Liver (tissue), 3 donors: Measurements from ENCODE around the gene DMD.

Source experiments
- GABPA ChIP-seq, 2 donors: IDR thresholded peaks in 1 of 2; conservative IDR thresholded peaks in 1 of 2; 2 replicates each; pipeline ENCODE4 v1.6.1; 2016; ENCODE audit warnings: antibody characterized with exemption in 2 of 2, mild to moderate bottlenecking in 1 of 2, moderate library complexity in 1 of 2
- HNF4A ChIP-seq, 2 donors: conservative IDR thresholded peaks; 2 replicates each; pipeline ENCODE4 v1.6.1; 2016; ENCODE audit warnings: antibody characterized with exemption in 2 of 2, mild to moderate bottlenecking in 2 of 2
- JUND ChIP-seq, 2 donors: IDR thresholded peaks; 2 replicates each; pipeline ENCODE4 v1.6.1; 2016; ENCODE audit warnings: antibody characterized with exemption in 2 of 2
- TAF1 ChIP-seq: conservative IDR thresholded peaks from 2 replicates; pipeline ENCODE4 v1.6.1; 2016; ENCODE audit warnings: antibody characterized with exemption, mild to moderate bottlenecking
- YY1 ChIP-seq: IDR thresholded peaks from 2 replicates; pipeline ENCODE4 v1.6.1; 2016; ENCODE audit warnings: antibody characterized with exemption, mild to moderate bottlenecking
- TF ChIP-seq, protein P1 (sequence below): IDR thresholded peaks from 2 replicates; pipeline ENCODE4 v1.6.1; 2016; ENCODE audit warnings: antibody characterized with exemption
- TF ChIP-seq, protein P2 (sequence below): fragments of 150-350 bp; IDR thresholded peaks from 2 replicates; pipeline ENCODE4 v1.5.1; 2017; ENCODE audit warnings: improper control_type of control experiment, low read depth, low read length; ENCODE audit not compliant: missing input control
- TF ChIP-seq, protein P3 (sequence below): IDR thresholded peaks from 2 replicates; pipeline ENCODE4 v1.6.1; 2016; ENCODE audit warnings: antibody characterized with exemption, mild to moderate bottlenecking
- TF ChIP-seq, protein P4 (sequence below): IDR thresholded peaks from 2 replicates; pipeline ENCODE4 v1.6.1; 2016; ENCODE audit warnings: antibody characterized with exemption
- donor health status: healthy.
- donor health status: healthy.

DNA sequence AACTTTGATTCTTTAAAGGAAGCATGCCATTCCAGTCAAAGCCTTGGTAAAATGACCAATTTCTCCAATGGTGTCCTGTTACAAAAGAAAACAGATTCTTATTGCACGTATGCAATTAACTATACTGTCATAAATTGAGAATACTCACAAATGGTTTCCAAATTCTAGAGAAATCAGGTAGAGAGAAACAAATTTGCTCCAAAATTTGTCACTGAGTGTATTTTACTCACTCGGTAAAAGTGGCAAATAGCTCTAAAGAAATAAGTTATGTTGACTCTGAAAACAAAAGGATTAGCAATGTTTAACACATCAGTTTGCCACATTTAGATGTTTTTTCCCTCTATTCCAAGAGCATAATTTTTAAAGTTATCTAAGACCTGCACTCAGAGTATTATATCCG, 133.1 kb downstream of the DMD start:
- TF ChIP-seq, protein P1, sequence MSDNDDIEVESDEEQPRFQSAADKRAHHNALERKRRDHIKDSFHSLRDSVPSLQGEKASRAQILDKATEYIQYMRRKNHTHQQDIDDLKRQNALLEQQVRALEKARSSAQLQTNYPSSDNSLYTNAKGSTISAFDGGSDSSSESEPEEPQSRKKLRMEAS, result no peak
- TF ChIP-seq, protein P2, sequence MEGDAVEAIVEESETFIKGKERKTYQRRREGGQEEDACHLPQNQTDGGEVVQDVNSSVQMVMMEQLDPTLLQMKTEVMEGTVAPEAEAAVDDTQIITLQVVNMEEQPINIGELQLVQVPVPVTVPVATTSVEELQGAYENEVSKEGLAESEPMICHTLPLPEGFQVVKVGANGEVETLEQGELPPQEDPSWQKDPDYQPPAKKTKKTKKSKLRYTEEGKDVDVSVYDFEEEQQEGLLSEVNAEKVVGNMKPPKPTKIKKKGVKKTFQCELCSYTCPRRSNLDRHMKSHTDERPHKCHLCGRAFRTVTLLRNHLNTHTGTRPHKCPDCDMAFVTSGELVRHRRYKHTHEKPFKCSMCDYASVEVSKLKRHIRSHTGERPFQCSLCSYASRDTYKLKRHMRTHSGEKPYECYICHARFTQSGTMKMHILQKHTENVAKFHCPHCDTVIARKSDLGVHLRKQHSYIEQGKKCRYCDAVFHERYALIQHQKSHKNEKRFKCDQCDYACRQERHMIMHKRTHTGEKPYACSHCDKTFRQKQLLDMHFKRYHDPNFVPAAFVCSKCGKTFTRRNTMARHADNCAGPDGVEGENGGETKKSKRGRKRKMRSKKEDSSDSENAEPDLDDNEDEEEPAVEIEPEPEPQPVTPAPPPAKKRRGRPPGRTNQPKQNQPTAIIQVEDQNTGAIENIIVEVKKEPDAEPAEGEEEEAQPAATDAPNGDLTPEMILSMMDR, result no peak
- TF ChIP-seq, protein P3, sequence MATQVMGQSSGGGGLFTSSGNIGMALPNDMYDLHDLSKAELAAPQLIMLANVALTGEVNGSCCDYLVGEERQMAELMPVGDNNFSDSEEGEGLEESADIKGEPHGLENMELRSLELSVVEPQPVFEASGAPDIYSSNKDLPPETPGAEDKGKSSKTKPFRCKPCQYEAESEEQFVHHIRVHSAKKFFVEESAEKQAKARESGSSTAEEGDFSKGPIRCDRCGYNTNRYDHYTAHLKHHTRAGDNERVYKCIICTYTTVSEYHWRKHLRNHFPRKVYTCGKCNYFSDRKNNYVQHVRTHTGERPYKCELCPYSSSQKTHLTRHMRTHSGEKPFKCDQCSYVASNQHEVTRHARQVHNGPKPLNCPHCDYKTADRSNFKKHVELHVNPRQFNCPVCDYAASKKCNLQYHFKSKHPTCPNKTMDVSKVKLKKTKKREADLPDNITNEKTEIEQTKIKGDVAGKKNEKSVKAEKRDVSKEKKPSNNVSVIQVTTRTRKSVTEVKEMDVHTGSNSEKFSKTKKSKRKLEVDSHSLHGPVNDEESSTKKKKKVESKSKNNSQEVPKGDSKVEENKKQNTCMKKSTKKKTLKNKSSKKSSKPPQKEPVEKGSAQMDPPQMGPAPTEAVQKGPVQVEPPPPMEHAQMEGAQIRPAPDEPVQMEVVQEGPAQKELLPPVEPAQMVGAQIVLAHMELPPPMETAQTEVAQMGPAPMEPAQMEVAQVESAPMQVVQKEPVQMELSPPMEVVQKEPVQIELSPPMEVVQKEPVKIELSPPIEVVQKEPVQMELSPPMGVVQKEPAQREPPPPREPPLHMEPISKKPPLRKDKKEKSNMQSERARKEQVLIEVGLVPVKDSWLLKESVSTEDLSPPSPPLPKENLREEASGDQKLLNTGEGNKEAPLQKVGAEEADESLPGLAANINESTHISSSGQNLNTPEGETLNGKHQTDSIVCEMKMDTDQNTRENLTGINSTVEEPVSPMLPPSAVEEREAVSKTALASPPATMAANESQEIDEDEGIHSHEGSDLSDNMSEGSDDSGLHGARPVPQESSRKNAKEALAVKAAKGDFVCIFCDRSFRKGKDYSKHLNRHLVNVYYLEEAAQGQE, result no peak
- TF ChIP-seq GABPA (IDR thresholded peaks at IDR 0.05 in 1 of 2, conservative IDR thresholded peaks at IDR 0.05 in 1 of 2) (no peak), JUND (IDR thresholded peaks at IDR 0.05) (no peak), TAF1 (no peak), HNF4A (conservative IDR thresholded peaks at IDR 0.05) (no peak), YY1 (no peak)
- TF ChIP-seq, protein P4, sequence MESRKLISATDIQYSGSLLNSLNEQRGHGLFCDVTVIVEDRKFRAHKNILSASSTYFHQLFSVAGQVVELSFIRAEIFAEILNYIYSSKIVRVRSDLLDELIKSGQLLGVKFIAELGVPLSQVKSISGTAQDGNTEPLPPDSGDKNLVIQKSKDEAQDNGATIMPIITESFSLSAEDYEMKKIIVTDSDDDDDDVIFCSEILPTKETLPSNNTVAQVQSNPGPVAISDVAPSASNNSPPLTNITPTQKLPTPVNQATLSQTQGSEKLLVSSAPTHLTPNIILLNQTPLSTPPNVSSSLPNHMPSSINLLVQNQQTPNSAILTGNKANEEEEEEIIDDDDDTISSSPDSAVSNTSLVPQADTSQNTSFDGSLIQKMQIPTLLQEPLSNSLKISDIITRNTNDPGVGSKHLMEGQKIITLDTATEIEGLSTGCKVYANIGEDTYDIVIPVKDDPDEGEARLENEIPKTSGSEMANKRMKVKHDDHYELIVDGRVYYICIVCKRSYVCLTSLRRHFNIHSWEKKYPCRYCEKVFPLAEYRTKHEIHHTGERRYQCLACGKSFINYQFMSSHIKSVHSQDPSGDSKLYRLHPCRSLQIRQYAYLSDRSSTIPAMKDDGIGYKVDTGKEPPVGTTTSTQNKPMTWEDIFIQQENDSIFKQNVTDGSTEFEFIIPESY, result no peak
